Neural cell (in vitro differentiated cells): ENCODE measurements around the gene RNLS. TPM values are rescaled to one million over a fixed set of nuclear protein-coding genes. Genes with fewer than 3 reads are reported as not detected.

Experiments
- H2AFZ ChIP-seq: fragments of 200-600, 300-800 bp; sonication (generic), shearing (Covaris generic); 2 replicates; pipeline ENCODE4 v1.6.0; 2014; ENCODE audit warnings: low read depth, mild to moderate bottlenecking, antibody characterized with exemption, low read length, moderate library complexity
- H3F3A ChIP-seq: fragments of 200-600 bp; shearing (Covaris generic); 2 replicates; pipeline ENCODE4 v1.6.1; 2016; ENCODE audit warnings: mild to moderate bottlenecking, moderate library complexity, mixed read lengths, antibody characterized with exemption, low read length; ENCODE audit not compliant: insufficient read depth, poor library complexity, severe bottlenecking
- H3K27ac ChIP-seq: fragments of 200-600, 300-800 bp; sonication (generic), shearing (Covaris generic); 2 replicates; pipeline ENCODE4 v1.5.1; 2014; ENCODE audit warnings: mild to moderate bottlenecking, low read length, moderate library complexity
- H3K27me3 ChIP-seq: fragments of 300-800, 200-600 bp; sonication (generic), shearing (Covaris generic); 2 replicates; pipeline ENCODE4 v1.6.0; 2014; ENCODE audit warnings: mild to moderate bottlenecking, low read depth, low read length, moderate library complexity; ENCODE audit not compliant: insufficient read depth
- H3K36me3 ChIP-seq: fragments of 300-800, 200-600 bp; sonication (generic), shearing (Covaris generic); 2 replicates; pipeline ENCODE4 v1.5.1; 2014; ENCODE audit warnings: mild to moderate bottlenecking, antibody characterized with exemption, low read length, moderate library complexity; ENCODE audit not compliant: insufficient read depth
- H3K4me2 ChIP-seq: fragments of 300-800, 200-600 bp; sonication (generic), shearing (Covaris generic); 2 replicates; pipeline ENCODE4 v1.6.0; 2014; ENCODE audit warnings: mild to moderate bottlenecking, low read length
- H3K4me3 ChIP-seq: fragments of 300-800, 200-600 bp; sonication (generic), shearing (Covaris generic); 2 replicates; pipeline ENCODE4 v1.5.1; 2014; ENCODE audit warnings: mild to moderate bottlenecking, low read length, moderate library complexity
- H3K79me2 ChIP-seq: fragments of 200-600 bp; shearing (Covaris generic); replicated peaks from 2 replicates; pipeline ENCODE4 v1.6.0; 2014; ENCODE audit warnings: mild to moderate bottlenecking, low read length, moderate library complexity; ENCODE audit not compliant: insufficient read depth
- H3K9ac ChIP-seq: fragments of 300-800, 200-600 bp; sonication (generic), shearing (Covaris generic); 2 replicates; pipeline ENCODE4 v1.6.1; 2016; ENCODE audit warnings: mild to moderate bottlenecking, low read length, mixed read lengths
- H3K9me2 ChIP-seq: fragments of 200-600 bp; shearing (Covaris generic); 2 replicates; pipeline ENCODE4 v1.6.1; 2016; ENCODE audit warnings: mild to moderate bottlenecking, low read length, mixed read lengths; ENCODE audit not compliant: insufficient read depth
- H3K9me3 ChIP-seq: fragments of 200-600, 300-800 bp; sonication (generic), shearing (Covaris generic); 2 replicates; pipeline ENCODE4 v1.6.1; 2016; ENCODE audit warnings: mild to moderate bottlenecking, mixed run types, low read length, moderate library complexity, mixed read lengths
- H4K20me1 ChIP-seq: fragments of 200-600 bp; shearing (Covaris generic); 2 replicates; pipeline ENCODE4 v1.6.1; 2016; ENCODE audit warnings: mild to moderate bottlenecking, mixed run types; ENCODE audit not compliant: insufficient read depth
- EP300 ChIP-seq: fragments of 450-650 bp; conservative IDR thresholded peaks from 2 replicates; pipeline ENCODE4 v1.6.1; 2014; ENCODE audit warnings: antibody characterized with exemption, mild to moderate bottlenecking, moderate library complexity; ENCODE audit not compliant: poor library complexity, severe bottlenecking
- POLR2AphosphoS5 ChIP-seq: IDR thresholded peaks from 2 replicates; pipeline ENCODE4 v1.6.1; 2012
- RAD21 ChIP-seq: fragments of 450-650 bp; conservative IDR thresholded peaks from 2 replicates; pipeline ENCODE4 v1.6.1; 2014; ENCODE audit warnings: antibody characterized with exemption, mild to moderate bottlenecking, moderate library complexity
- SMC3 ChIP-seq: fragments of 450-650 bp; conservative IDR thresholded peaks from 2 replicates; pipeline ENCODE4 v1.6.1; 2014; ENCODE audit warnings: antibody characterized with exemption, mild to moderate bottlenecking, moderate library complexity; ENCODE audit not compliant: poor library complexity
- TAF1 ChIP-seq: IDR thresholded peaks from 2 replicates; pipeline ENCODE4 v1.6.1; 2012; ENCODE audit warnings: low read depth
- polyA plus RNA-seq: library from polyadenylated mRNA; depleted of rRNA; stranded (reverse); fragments of >200 nt; gene quantifications from 2 replicates; pipeline ENCODE4 v1.2.3, GENCODE V29; 2014
- TF ChIP-seq, protein P1 (sequence below): IDR thresholded peaks from 2 replicates; pipeline ENCODE4 v1.6.1; 2012; ENCODE audit warnings: borderline replicate concordance
- TF ChIP-seq, protein P2 (sequence below): fragments of 450-650 bp; IDR thresholded peaks from 2 replicates; pipeline ENCODE4 v1.5.1; 2014; ENCODE audit warnings: antibody characterized with exemption, mild to moderate bottlenecking, moderate library complexity; ENCODE audit not compliant: poor library complexity, severe bottlenecking

RNLS gene
- polyA plus RNA-seq, 1 donor from 2014 or later, result 0.20 TPM

DNA sequence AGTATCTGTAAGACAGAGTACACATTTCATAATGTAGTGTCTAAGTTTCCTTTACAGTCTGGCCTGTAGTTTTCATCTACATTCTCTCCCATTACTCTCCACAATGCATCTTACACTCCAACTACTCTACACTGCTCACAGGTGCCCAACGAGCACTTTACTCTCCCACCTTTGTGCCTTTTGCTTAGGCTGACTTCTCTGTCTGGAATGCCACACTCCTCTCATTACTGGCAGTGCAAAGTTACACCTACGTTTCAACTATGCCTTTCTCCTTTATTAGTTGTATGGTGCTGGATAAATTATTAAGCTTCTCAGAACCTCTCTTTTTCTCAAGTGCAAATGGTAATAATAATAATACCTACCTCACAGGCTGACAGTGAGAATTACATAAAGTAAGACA, 70.5 kb downstream of the RNLS start:
- Histone ChIP-seq H3F3A (no peaks in the 10 kb centered on the region), H3K27ac (no peak overlapping the region), H3K9me2 (no peaks in the 10 kb centered on the region), H3K9me3 (no peaks in the 10 kb centered on the region), H2AFZ (no peak overlapping the region), H3K9ac (no peak overlapping the region), H3K27me3 (no peaks in the 10 kb centered on the region), H3K36me3 (no peaks in the 10 kb centered on the region), H3K4me3 (no peak overlapping the region), H3K79me2 (no peaks in the 10 kb centered on the region), H4K20me1 (no peaks in the 10 kb centered on the region), H3K4me2 (no peak overlapping the region)
- TF ChIP-seq RAD21, result no peak
- TF ChIP-seq EP300, result no peak
- TF ChIP-seq, protein P1, sequence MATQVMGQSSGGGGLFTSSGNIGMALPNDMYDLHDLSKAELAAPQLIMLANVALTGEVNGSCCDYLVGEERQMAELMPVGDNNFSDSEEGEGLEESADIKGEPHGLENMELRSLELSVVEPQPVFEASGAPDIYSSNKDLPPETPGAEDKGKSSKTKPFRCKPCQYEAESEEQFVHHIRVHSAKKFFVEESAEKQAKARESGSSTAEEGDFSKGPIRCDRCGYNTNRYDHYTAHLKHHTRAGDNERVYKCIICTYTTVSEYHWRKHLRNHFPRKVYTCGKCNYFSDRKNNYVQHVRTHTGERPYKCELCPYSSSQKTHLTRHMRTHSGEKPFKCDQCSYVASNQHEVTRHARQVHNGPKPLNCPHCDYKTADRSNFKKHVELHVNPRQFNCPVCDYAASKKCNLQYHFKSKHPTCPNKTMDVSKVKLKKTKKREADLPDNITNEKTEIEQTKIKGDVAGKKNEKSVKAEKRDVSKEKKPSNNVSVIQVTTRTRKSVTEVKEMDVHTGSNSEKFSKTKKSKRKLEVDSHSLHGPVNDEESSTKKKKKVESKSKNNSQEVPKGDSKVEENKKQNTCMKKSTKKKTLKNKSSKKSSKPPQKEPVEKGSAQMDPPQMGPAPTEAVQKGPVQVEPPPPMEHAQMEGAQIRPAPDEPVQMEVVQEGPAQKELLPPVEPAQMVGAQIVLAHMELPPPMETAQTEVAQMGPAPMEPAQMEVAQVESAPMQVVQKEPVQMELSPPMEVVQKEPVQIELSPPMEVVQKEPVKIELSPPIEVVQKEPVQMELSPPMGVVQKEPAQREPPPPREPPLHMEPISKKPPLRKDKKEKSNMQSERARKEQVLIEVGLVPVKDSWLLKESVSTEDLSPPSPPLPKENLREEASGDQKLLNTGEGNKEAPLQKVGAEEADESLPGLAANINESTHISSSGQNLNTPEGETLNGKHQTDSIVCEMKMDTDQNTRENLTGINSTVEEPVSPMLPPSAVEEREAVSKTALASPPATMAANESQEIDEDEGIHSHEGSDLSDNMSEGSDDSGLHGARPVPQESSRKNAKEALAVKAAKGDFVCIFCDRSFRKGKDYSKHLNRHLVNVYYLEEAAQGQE, result no peak
- TF ChIP-seq, protein P2, sequence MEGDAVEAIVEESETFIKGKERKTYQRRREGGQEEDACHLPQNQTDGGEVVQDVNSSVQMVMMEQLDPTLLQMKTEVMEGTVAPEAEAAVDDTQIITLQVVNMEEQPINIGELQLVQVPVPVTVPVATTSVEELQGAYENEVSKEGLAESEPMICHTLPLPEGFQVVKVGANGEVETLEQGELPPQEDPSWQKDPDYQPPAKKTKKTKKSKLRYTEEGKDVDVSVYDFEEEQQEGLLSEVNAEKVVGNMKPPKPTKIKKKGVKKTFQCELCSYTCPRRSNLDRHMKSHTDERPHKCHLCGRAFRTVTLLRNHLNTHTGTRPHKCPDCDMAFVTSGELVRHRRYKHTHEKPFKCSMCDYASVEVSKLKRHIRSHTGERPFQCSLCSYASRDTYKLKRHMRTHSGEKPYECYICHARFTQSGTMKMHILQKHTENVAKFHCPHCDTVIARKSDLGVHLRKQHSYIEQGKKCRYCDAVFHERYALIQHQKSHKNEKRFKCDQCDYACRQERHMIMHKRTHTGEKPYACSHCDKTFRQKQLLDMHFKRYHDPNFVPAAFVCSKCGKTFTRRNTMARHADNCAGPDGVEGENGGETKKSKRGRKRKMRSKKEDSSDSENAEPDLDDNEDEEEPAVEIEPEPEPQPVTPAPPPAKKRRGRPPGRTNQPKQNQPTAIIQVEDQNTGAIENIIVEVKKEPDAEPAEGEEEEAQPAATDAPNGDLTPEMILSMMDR, result no peak
- no peak for TF ChIP-seq TAF1
- no peak for TF ChIP-seq POLR2AphosphoS5
- no peak for TF ChIP-seq SMC3

DNA sequence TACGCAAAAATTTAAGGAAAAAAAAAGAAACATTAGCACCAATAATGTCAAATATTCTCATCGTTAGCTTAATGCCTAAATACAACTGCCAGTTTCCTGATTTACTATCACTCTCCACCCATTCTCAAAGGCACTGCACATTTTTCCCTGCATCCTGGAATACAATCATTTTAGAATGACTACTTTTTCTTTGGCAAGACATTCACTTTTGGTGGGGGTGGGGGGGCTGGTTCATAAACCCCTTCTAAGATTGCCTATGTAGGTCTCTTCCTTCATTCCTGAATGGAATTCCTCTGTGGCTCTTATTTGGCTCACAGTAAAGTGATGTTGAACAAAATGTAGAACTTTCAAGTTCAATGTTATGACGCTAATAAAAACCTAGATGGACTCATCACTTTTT, 74.3 kb downstream of the RNLS start:
- H3K4me2 ChIP-seq, result no peak overlapping the region
- no peak overlapping the region for H2AFZ ChIP-seq
- no peak overlapping the region for H3K4me3 ChIP-seq
- H3K9me3 ChIP-seq, result no peaks in the 10 kb centered on the region
- no peaks in the 10 kb centered on the region for H3K27me3 ChIP-seq
- H3K36me3 ChIP-seq, result no peaks in the 10 kb centered on the region
- no peaks in the 10 kb centered on the region for H3F3A ChIP-seq
- H3K79me2 ChIP-seq, result no peaks in the 10 kb centered on the region
- TF ChIP-seq EP300, result no peak
- no peak for TF ChIP-seq TAF1
- no peak for TF ChIP-seq RAD21
- H3K27ac ChIP-seq, result no peak overlapping the region
- no peaks in the 10 kb centered on the region for H3K9me2 ChIP-seq
- H4K20me1 ChIP-seq, result no peaks in the 10 kb centered on the region
- no peak overlapping the region for H3K9ac ChIP-seq

DNA sequence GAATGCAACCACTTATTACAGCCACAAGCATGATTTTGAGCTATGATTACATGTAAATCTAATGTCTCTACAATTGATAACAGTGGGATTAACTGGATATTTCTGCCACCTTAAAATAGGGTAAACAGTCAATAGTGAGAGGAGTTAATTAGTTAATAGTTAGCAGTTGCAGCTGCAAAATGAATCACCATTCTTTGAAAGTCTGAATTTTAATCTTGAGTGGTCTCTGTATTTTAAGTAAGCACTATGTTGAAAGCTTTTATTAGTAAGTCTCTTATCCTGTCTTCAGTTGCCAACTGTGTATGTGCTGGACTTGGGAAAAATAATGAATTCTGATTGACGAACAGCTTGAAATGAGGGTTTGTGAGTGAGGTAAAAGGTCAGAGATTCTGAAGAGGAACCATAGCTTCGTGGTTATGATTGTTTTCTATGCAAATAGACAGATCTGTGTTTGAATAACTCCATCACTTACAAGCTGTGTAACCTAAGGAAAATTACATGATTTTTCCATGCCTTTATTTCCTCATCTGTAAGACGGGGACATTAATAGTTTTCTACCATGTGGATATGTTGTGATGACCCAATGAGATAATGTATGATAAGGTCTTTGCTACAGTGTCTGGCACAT, 75.2 kb downstream of the RNLS start:
- no peak overlapping the region for H2AFZ ChIP-seq
- H3K9ac ChIP-seq, result no peak overlapping the region
- H3K79me2 ChIP-seq, result no peaks in the 10 kb centered on the region

More for the DNA sequence above, 75.2 kb downstream of the RNLS start:
- Histone ChIP-seq H3K27me3 (no peaks in the 10 kb centered on the region), H3K4me3 (no peak overlapping the region), H3K4me2 (no peak overlapping the region), H3F3A (no peaks in the 10 kb centered on the region), H4K20me1 (no peaks in the 10 kb centered on the region), H3K27ac (no peak overlapping the region), H3K9me3 (no peaks in the 10 kb centered on the region), H3K9me2 (no peaks in the 10 kb centered on the region), H3K36me3 (no peaks in the 10 kb centered on the region)
- TF ChIP-seq SMC3 (no peak), TAF1 (no peak)
